Heart left ventricle (tissue), 16 donors: ENCODE measurements around the gene ARID3A. TPM values are rescaled to one million over a fixed set of nuclear protein-coding genes. Genes with fewer than 3 reads are reported as not detected.

Experiments used
- ATAC-seq, 4 donors: fragments of 200-7000 bp; cut with Tn5 transposase; one replicate each; pipeline ENCODE4 v1.9.1; 2020 to 2022; ENCODE audit warnings: moderate library complexity in 4 of 4, mild to moderate bottlenecking in 3 of 4, moderate number of reproducible peaks in 1 of 4
- DNase-seq, 5 donors: peaks; one replicate each; pipeline ENCODE4 v3.0.0-alpha.2; 2020
- H3K27ac ChIP-seq, 12 donors: fragments of 200-600 bp; sonication (generic) in 4 of 12; one replicate each; pipeline versions ENCODE4 v1.5.0 to v1.8.0; 2016 to 2022; ENCODE audit warnings: mild to moderate bottlenecking in 2 of 12
- H3K27me3 ChIP-seq, 9 donors: fragments of 200-600 bp; sonication (generic) in 2 of 9; one replicate each; pipeline versions ENCODE4 v1.5.1 to v1.8.0; 2016 to 2022; ENCODE audit warnings: mild to moderate bottlenecking in 3 of 9
- H3K36me3 ChIP-seq, 9 donors: fragments of 200-600 bp; sonication (generic) in 2 of 9; one replicate each; pipeline versions ENCODE4 v1.5.0 to v1.8.0; 2018 to 2022; ENCODE audit warnings: mild to moderate bottlenecking in 2 of 9
- H3K4me1 ChIP-seq, 12 donors: fragments of 200-600 bp; sonication (generic) in 4 of 12; one replicate each; pipeline versions ENCODE4 v1.5.0 to v1.8.0; 2016 to 2022; ENCODE audit warnings: mild to moderate bottlenecking in 3 of 12
- H3K4me3 ChIP-seq, 12 donors: fragments of 200-600 bp; sonication (generic) in 4 of 12; one replicate each; pipeline versions ENCODE4 v1.5.0 to v1.8.0; 2017 to 2022; ENCODE audit warnings: mild to moderate bottlenecking in 9 of 12, moderate library complexity in 4 of 12
- H3K9me3 ChIP-seq, 12 donors: fragments of 200-600 bp; sonication (generic) in 4 of 12; one replicate each; pipeline versions ENCODE4 v1.5.0 to v1.8.0; 2016 to 2022; ENCODE audit warnings: mild to moderate bottlenecking in 1 of 12
- CTCF ChIP-seq, 12 donors: fragments of 200-600 bp; sonication (generic) in 4 of 12; IDR thresholded peaks; one replicate each; pipeline versions ENCODE4 v1.5.0 to v1.8.0; 2018 to 2022; ENCODE audit warnings: antibody characterized with exemption in 12 of 12, mild to moderate bottlenecking in 5 of 12
- POLR2A ChIP-seq, 2 donors: fragments of 450-650 bp; IDR thresholded peaks; one replicate each; pipeline ENCODE4 v1.6.1; 2017; ENCODE audit warnings: antibody characterized with exemption in 2 of 2, mild to moderate bottlenecking in 2 of 2, moderate library complexity in 2 of 2
- WGBS, 4 donors: extraction: QIAGEN DNeasy Blood & Tissue Kit in 2 of 4; methylation state at CpG; one replicate each; pipeline versions ENCODE4 v1.1.5 to v1.1.7; 2013 to 2018; 5-methylcytosine and 5-hydroxymethylcytosine counted together
- intact Hi-C, 10 donors: fragments of 100-400 bp; cut with DNase I; formaldehyde crosslinking; loops; one replicate each; pipeline versions ENCODE4 v1.11.1 to v1.14.2; 2022
- polyA plus RNA-seq, 2 donors: library from polyadenylated mRNA; stranded (reverse); fragments of 200-250 nt; gene quantifications; one replicate each; pipeline ENCODE4 v1.2.3, GENCODE V29; 2013
- total RNA-seq, 9 donors: library from RNA; depleted of rRNA in 2 of 9; stranded (reverse); fragments of >200 nt in 2 of 9; fragmentation: NEBNext Ultra II Directional in 3 of 9; extraction: Animal tissue kit (Norgen Biotek cat#: 25700) in 3 of 9; gene quantifications; one replicate each; pipeline versions ENCODE4 v1.1.0 to v1.2.4, GENCODE V29; 2016 to 2023
- donor health status: ischemic (EF 13 %, LVEDD 7.1; RV severe dilation, severe dysfunction).
- donor health status: healthy with polysubstance abuse.
- donor health status: DM: no; HTN: yes; CAD: no.
- donor health status: DM: no; HTN: no; CAD: no.
- donor health status: ischemic (EF 25% LVEDD 6.9; RV normal size, moderate dysfunction).
- donor health status: ischemic (EF 25% LVEDD 5.7; RV mildly dilated, moderate dysfunction).
- donor health status: healthy.
- donor health status: DM: yes; HTN: yes; CAD: no.
- donor health status: ischemic (EF 35%, LVEDD 5.7; RV mildly dilated, moderate dysfunction).
- donor health status: nonischemic (EF 11% LVEDD 7.7; RV severe dilation, severe dysfunction).
- donor health status: DM: yes; HTN: yes; CAD: no.
- donor health status: PGD.
- donor health status: ischemic (EF 29% LVEDD 5.4; RV normal size, mild dysfunction).
- donor health status: nonischemic (EF 23%, LVEDD 6.1; RV moderate dilation, normal function).

The ARID3A gene
- total and polyA plus RNA-seq, 11 donors, result 1.9 to 15.7 (median 5.8) TPM

- H3K9me3 ChIP-seq, result no peaks in the 10 kb centered on the region
- H3K4me1 ChIP-seq, result peaks cover 0 to 3% (median 0%) of the 10 kb centered on the region in 12 donors
- H3K36me3 ChIP-seq, result peaks cover 0 to 49% (median 19%) of the 10 kb centered on the region in 9 donors
- no peak for TF ChIP-seq CTCF (IDR thresholded peaks at IDR 0.05)
- TF ChIP-seq POLR2A (IDR thresholded peaks at IDR 0.05), result no peak
- ATAC-seq, result no peak
- H3K27me3 ChIP-seq, result no peaks in the 10 kb centered on the region
- DNase-seq, result no peak
- intact Hi-C loops, result no loop called here
- WGBS, 4 donors, result 85 to 94% (median 86%) methylated on average over 10 to 11 of the region's 11 CpGs
- H3K4me3 ChIP-seq, result no peak overlapping the region
- no peak overlapping the region for H3K27ac ChIP-seq
These were observed 37.7 kb downstream of the ARID3A start for GRCh38 chr19:963486-963951.

GRCh38 chr19:964116-964520 is 38.3 kb downstream of the ARID3A start:
- H3K27me3 ChIP-seq, result no peaks in the 10 kb centered on the region
- no peak for DNase-seq
- no peak for TF ChIP-seq CTCF (IDR thresholded peaks at IDR 0.05)
- TF ChIP-seq POLR2A (IDR thresholded peaks at IDR 0.05), result no peak
- H3K27ac ChIP-seq, result no peak overlapping the region
- H3K4me3 ChIP-seq, result no peak overlapping the region
- H3K9me3 ChIP-seq, result no peaks in the 10 kb centered on the region
- H3K4me1 ChIP-seq, result peaks cover 0 to 3% (median 0%) of the 10 kb centered on the region in 12 donors
- peaks cover 0 to 55% (median 25%) of the 10 kb centered on the region in 9 donors for H3K36me3 ChIP-seq
- 94 to 96% (median 95%) methylated on average over 16 of the region's 16 CpGs for WGBS, 4 donors
- ATAC-seq, result no peak
- intact Hi-C loops, result no loop called here

GRCh38 chr19:964761-965694 is 39.2 kb downstream of the ARID3A start:
- ATAC-seq (no peak), DNase-seq (no peak)
- Histone ChIP-seq H3K4me3 (no peak overlapping the region), H3K9me3 (no peaks in the 10 kb centered on the region), H3K27me3 (no peaks in the 10 kb centered on the region), H3K4me1 (peaks cover 0 to 3% (median 0%) of the 10 kb centered on the region in 12 donors), H3K27ac (no peak overlapping the region), H3K36me3 (peaks cover 0 to 57% (median 34%) of the 10 kb centered on the region in 9 donors)
- 96 to 98% (median 98%) methylated on average over 19 of the region's 19 CpGs for WGBS, 4 donors
- no peak for TF ChIP-seq CTCF (IDR thresholded peaks at IDR 0.05)
- intact Hi-C loops, result no loop called here

GRCh38 chr19:966485-967088 is 40.8 kb downstream of the ARID3A start:
- DNase-seq (no peak), ATAC-seq (no peak)
- intact Hi-C loops, result no loop called here
- Histone ChIP-seq H3K4me1 (peaks cover 0 to 3% (median 0%) of the 10 kb centered on the region in 12 donors), H3K27me3 (no peaks in the 10 kb centered on the region), H3K4me3 (no peak overlapping the region), H3K27ac (no peak overlapping the region), H3K9me3 (peaks cover 0 to 11% (median 7%) of the 10 kb centered on the region in 12 donors), H3K36me3 (peaks cover 0 to 71% (median 47%) of the 10 kb centered on the region in 9 donors)
- 89 to 96% (median 93%) methylated on average over 16 to 17 of the region's 17 CpGs for WGBS, 4 donors
- no peak for TF ChIP-seq POLR2A (IDR thresholded peaks at IDR 0.05)
